GM18909 (cell line): ENCODE data around the gene RPL35A.
"Not testable (repeated sequence)": the region's sequence is repeated elsewhere in the genome, so short reads cannot be mapped to it uniquely, and the experiment has no call there.

Experiments
- ATAC-seq: cut with Tn5 transposase; IDR thresholded peaks from one replicate; pipeline ENCODE4 v1.9.1; 2021; ENCODE audit warnings: mild to moderate bottlenecking; ENCODE audit not compliant: unreplicated experiment, poor library complexity

RPL35A gene

DNA sequence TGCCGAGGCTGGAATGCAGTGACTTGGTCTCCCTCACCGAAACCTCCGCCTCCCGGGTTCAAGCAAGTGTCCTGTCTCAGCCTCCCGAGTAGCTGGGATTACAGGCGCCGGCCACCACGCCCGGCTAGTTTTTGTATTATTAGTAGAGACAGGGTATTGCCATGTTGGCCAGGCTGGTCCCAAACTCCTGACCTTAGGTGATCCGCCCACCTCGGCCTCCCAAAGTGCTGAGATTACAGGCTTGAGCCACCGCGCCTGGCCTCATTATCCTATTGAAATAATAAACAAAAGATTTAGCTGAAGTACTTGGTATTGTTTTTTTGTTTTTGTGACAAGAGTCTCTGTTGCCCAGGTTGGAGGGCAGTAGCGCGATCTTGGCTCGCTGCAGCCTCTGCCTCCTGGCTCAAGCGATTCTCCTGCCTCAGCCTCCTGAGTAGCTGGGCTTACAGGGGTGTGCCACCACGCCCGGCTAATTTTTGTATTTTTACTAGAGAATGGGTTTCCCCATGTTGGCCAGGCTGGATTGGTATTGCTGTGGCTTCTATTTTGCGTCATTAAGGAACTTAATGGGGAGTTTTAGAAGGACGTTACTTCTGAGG is 1.5 kb downstream of the RPL35A start:
- ATAC-seq: no peak

DNA sequence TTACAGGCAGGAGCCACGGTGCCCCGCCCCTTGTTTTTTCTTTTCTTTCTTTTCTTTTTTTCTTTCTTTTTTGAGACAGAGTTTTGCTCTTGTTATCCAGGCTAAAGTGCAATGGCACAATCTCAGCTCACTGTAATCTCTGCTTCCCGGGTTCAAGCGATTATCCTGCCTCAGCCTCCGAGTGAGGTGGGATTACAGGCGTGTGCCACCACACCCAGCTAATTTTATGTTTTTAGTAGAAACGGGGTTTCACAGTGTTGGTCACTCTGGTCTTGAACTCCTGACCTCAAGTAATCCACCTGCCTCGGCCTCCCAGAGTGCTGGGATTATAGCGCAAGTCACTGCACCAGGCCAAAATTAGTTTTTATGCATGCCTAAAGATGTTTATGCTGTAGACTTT is 2.5 kb downstream of the RPL35A start:
- no peak for ATAC-seq

DNA sequence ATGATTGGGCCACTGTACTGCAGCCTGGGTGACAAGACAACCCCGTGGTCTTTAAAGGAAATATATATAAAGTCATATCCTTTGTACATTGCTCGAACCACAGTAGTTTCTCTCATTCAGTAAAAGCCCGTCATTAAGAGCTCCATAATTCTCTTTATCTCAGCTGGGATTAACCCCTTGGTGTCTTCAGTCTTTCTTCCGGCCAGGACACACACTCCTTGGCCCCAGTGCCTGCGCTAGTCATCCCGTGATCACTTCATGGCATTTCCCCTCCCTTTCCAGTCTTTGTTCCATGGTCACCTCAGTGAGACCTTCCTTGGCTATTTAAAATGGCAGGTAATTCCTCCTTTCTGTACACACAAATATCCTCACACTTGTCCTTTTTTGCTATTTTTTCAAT is 3.3 kb downstream of the RPL35A start:
- no peak for ATAC-seq

DNA sequence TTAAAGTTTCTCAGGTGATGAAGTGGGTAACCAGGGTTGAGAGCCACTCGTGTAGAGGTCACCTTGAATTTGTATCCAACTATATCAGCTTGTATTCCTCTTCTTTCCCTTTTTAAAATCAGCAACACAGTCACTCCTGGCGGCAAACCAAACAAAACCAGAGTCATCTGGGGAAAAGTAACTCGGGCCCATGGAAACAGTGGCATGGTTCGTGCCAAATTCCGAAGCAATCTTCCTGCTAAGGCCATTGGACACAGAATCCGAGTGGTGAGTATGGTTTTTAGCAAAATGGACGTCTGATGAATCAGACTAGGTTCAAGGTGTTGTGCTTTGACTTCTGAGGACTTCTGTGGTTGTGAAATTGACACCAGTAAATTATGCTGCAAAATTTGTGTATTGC is 3.9 kb downstream of the RPL35A start:
- ATAC-seq: no peak

DNA sequence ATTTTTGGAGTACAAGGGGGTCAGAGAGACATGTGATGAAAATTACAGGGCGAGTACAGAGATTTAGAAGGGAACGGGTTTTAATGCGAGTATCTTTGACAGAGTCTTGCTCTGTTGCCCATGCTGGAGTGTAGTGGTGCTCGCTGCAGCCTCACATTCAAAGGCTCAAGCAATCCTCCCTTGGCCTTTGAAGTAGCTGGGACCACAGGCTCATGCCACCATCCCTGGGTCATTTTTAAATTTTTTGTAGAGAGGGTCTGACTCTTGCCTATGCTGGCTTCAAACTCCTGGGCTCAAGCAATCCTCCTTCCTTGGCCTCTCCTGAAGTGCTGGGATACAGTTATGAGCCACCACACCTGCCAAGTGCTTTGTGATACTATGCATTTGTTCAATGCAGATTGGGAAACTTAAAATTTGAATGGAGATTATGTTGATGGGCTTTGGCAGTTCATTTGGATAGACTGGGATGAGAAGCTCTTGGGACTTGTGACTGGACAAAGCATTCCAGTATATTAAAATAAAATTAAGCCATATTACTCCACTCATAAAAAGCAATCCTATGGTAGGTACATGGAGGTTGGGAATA is 6.0 kb downstream of the RPL35A start:
- no peak for ATAC-seq

DNA sequence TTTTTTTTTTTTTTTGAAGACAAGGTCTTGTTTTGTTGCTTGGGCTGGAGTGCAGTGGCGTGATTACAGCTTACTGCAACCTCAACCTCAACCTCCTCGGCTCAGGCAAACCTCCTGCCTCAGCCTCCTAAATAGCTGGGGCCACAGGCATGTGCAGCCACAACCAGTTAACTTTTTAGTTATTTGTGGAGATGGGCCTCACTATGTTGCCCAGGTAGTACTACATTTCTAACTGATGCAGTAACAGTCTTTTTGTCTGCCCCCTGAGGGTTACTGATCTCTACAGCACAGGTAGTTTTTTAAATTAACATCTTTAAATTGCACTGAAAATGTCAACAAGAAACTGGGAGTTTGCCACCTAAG is 6.6 kb downstream of the RPL35A start:
- ATAC-seq: no peak

DNA sequence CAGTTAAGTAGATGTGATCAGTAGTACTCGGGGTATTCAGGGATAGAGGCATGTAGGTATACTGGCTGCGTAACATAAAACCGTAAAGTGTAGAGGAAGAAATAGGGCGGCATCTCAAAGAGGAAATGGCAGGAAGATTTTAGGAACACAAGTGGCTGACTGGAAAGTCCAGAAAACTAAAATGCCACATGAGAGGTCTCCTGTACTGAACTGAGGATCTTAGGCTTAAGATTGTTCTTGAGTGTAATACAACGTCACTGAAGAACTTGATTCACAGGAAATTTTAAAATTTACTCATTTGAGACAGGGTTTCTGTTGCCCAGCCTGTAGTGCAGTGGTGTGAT is 7.8 kb downstream of the RPL35A start:
- ATAC-seq: no peak

DNA sequence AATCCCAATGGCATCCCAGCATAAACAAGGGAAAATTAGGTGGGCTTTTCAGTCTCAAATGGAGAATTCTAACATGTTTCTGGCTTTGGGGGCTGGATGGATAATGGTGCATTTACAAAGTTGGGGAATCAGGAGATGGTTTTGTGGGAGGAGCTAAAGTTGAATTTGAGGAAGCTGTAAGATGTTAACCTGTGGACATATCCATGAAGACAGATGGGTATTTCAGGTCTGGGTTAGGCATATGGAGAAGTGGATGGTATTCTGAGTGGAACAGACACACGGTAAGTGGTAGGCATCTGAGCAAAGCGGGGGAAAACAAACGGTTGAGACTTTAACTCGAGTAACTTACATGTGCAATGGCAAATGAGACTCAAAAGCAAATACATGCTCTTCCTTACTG is 8.4 kb downstream of the RPL35A start:
- no peak for ATAC-seq

DNA sequence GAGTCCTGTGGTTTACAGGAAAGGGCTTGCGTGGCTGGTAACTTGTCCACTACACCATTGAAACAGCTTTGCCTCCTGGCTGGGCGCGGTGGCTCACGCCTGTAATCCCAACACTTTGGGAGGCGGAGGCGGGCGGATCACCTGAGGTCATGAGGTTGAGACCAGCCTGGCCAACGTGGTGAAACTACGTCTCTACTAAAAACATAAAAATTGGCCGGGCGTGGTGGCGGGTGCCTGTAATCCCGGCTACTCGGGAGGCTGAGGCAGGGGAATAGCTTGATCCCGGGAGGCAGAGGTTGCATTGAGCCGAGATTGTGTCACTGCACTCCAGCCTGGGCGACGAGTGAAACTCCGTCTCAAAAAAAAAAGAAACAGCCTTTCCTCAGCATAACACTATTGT is 8.9 kb downstream of the RPL35A start:
- ATAC-seq: not testable (repeated sequence)

DNA sequence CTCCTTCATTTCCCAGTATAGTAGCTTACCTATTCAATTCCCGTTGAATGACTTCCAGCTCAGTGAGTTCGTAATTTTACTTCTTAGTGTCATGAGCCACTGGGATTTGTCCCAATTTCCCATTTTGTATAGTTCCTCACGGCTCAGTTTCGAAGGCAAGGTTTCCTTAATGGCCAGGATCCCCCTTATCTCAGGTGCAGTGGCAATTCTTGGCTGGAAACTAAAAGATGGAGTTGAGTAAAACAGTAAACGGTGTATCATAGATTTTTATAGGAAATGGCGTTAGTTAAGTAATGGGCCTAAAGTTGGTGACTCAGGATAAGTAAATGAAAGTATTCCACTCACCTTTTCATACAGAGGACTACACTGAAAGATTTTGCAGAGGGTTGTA is 9.5 kb downstream of the RPL35A start:
- no peak for ATAC-seq

DNA sequence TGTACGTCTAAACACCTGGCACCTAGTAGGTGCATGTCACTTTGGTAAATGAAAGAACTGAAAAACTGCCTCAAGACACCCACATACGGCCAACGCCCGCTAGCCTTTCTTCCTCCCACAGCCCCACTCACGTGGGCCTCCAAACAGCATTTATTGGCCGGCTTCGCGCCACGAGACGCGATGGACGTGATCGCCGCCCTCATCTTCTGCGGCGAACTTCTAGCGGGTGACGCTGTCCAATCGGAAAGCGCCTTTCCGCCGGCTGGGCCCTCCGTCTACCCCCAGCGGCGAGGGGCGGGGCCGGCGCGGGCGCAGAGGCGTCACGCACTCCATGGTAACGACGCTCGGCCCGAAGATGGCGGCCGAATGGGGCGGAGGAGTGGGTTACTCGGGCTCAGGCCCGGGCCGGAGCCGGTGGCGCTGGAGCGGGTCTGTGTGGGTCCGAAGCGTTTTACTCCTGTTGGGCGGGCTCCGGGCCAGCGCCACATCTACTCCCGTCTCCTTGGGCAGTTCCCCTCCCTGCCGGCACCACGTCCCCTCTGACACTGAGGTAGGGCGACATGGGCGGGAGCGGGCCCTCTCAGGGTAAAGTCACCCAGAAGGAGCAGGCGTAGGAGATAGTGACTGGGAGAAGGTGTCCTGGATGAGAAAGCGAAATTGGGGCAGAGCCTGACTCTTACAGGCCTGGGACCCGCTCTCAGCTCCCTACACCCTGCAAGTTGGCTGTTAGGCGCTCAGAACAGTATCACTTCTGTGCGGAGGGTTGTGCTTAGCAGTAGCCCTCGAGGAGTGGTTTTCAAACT is 10.1 kb downstream of the RPL35A start, which contains the start of gene LMLN:
Gene LMLN, plus strand, starts transcription at position 327 of the 803 bp plus-strand sequence. Its CDS starts 29 bp downstream, at position 356.
- peak; percentile 97 for ATAC-seq

DNA sequence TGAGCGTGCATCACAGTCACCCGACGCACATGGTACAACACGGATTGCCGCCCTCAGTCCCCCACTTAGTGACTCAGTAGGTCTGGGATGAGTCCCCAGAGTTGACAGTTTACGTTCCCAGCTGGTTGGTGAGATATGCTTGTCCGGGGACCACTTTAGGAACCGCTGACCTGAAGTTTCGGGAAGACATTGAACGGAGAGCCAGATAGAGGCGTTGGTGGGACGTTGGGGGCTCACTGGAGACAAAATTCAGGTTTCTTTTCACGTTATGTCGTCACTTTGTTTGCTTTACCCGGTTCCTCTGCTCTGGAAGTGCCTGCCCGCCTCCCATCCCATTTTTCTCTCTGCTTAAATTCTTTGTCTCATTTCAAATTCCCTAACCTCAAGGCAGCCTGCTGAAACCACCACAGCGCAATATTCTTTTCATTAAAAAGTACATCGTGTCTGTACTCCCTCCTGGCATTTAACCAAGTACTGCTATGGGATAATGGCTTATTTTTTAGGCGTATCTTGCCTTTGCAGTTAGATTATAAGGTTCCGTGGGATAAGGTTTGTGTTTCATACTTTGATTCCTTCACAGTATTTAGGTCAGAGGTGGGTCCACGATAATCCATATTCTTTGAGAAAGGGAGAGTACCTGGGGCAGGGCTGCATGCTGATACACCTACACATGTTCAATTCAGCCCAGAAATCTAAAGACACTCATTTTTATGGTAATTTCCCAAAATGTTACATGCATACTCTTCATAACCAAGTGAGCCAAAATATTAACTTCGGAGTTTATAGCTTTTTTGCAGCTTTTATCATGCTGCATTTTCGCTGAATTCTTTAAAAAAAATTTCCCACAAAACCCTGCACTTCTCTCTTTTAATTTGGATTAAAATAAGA is 10.9 kb downstream of the RPL35A start:
- ATAC-seq: no peak

DNA sequence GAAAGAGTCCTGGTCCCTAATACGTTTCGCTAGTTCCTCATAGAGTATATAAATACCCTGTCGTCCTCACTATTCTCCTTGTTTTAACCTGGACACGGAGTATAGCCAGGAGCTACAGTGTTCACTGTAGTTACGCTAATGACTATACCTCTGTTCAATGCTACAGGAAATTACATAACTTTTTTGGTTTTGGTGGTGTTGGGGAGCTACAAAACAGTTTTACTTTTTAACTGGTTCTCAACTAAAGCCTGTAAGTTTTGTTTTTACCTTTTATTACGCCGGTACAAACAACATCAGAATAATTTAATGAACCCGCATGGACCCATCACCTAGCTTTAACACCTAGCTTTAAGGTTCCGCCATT is 11.6 kb downstream of the RPL35A start:
- ATAC-seq: no peak

DNA sequence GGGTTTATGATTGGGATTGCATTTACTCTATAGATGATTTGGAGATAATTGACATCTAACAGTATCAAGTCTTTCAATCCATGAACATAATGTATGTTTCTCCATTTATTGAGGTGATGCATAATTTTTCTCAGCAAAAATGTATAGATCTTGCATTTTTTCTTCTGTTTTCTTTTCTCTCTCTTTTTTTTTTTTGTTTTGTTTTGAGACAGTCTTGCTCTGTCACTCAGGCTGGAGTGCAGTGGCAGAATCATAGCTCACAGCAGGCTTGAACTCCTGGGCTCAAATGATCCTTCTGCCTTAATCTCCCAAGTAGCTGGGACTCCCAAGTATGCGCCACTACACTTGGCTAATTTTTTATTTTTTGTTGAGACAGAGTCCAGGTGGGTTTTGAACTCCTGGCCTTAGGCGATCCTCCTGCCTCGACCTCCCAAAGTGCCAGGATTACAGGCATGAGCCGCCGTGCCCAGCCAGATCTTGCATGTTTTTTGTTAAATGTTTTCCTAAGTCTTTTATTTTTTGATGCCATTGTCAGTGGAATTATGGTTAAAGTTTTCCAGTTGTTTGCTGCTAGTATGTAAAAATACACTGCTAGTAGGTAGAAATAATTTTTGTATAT is 13.1 kb downstream of the RPL35A start:
- no peak for ATAC-seq

DNA sequence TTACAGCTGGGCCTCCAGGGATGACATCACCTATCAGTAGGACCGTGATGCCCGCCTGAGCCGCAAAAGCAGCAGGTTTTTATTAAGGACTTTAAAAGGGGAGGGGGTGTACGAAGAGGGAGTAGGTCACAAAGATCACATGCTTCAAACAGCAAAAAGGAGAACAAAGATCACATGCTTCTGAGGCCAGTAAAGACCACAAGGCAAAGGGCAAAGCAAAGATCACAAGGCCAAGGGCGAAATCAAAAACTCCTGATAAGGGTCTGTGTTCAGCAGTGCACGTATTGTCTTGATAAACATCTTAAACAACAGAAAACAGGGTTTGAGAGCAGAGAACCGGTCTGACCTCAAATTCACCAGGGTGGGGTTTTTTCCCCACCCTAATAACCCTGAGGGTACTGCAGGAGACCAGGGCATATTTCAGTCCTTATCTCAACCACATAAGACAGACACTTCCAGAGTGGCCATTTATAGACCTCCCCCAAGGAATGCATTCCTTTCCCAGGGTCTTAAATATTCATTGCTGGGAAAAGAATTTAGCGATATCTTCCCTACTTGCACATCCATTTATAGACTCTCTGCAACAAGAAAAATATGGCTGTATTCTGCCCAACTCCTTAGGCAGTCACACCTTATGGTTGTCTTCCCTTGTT is 17.5 kb downstream of the RPL35A start:
- ATAC-seq: not testable (repeated sequence)

DNA sequence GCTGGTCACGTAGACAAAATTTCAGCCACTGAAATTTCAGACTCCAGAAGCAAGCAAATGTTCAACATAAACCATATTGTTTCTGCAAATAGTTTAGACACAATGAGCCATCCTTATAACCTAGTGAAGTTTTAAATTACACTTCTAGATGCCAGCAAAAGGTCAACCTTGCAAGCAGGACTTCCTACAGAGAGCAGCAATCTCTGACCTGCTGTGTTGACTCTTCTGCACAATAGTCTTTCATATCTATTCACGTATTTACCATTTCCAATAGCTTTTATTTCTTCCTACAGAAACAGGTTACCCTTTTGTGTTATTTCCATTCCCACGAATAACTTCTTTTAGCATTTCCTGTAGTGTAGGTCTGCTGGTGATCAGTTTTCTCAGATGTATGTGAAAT is 20.6 kb downstream of the RPL35A start:
- ATAC-seq: no peak

DNA sequence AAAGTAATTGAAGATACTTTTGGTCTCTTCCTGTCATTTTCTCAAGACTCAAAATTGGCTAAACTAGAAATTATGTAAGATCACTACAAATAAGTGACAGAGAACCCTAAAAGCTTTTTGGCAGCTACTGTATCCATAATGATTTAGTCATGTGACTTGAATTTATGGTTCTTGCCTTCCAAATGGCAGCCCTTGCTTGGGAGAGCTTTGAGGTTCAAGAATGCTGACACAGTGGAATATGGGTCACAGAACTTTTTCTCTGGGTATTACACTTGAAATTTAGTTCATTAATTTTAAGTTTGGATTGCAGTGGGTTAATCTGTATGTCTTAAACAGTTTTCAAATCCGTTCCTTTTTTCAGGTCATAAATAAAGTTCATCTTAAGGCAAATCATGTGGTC is 24.0 kb downstream of the RPL35A start:
- ATAC-seq: no peak

DNA sequence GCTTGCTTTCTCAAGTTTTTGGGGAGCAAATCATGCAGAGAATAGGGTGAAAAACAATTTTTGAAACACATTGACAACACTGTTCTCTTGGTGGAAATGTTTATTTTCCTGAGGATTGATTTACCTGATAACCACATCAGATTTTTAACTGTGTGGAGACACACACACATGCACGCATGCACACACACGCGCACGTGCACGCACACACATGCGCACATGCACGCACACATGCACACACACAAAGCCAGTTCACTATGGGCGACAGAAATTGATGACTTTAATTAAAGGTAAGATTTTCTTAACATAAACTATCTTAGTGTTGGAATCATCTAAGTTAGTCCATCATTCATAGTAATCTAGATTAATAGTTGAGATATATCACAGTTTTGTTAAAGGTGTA is 25.3 kb downstream of the RPL35A start:
- no peak for ATAC-seq

DNA sequence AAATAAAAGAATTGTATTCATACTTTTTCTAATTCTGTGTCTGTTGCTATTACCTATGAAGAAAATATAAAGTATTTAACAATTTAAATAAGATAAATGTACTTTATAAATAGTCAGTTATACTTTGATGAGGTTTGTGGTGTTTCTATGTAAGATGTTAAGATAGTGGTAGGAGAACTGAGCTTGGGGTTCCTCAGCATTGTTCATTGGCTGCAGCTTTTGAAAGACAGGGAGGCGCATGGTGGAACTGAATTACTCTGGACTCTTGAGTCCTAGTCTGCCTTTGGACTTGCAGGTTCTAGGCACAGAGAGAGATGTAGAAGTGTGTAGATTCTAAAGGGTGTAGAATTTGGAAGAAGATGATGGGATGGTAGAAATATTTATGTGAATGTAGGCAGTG is 33.1 kb downstream of the RPL35A start:
- no peak for ATAC-seq

DNA sequence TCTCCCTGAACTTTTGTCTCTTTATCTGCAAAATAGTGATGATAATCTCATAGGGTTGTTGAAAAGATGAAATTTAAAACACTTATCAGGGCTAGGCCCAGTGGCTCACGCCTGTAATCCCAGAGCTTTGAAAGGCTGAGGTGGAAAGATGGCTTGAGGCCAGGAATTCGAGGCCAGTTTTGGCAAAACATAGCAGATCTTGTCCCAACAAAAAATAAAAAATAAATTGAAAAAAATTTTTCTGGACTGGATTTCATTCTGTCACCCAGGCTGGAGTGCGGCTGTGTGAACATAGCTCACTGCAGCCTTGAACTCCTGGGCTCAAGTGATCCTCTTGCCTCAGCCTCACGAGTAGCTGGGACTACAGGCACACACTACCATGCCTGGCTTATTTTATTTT is 39.7 kb downstream of the RPL35A start:
- ATAC-seq: no peak
